Occipital lobe (tissue), 2 donors: ENCODE measurements around the gene TMEM185A. TPM values are rescaled to one million over a fixed set of nuclear protein-coding genes. Genes with fewer than 3 reads are reported as not detected.
"Not testable (repeated sequence)": the region's sequence is repeated elsewhere in the genome, so short reads cannot be mapped to it uniquely, and the experiment has no call there.

Source experiments
- DNase-seq: peaks from one replicate; lab custom pipeline; 2025; lab: John Stamatoyannopoulos, UW
- total RNA-seq: library from RNA; depleted of rRNA; stranded (reverse); fragments of >200 nt; gene quantifications from one replicate; pipeline ENCODE4 v1.2.3, GENCODE V29; 2014

The TMEM185A gene
- total RNA-seq, result 51.6 TPM

GRCh38 chrX:149631234-149632165, at the start of gene TMEM185A:
Gene TMEM185A (minus strand): TSS chrX:149631792. CDS start chrX:149631580, 212 bp downstream.
- peak; percentile 40 for DNase-seq

- no peak for DNase-seq
These were observed 49.6 kb upstream of the TMEM185A start for GRCh38 chrX:149681182-149681581.

GRCh38 chrX:149679164-149679678, 47.6 kb upstream of the TMEM185A start:
- DNase-seq, result not testable (repeated sequence)

- not testable (repeated sequence) for DNase-seq
These were observed 44.0 kb upstream of the TMEM185A start for GRCh38 chrX:149675554-149675953.

GRCh38 chrX:149675088-149675487, 43.5 kb upstream of the TMEM185A start:
- DNase-seq, result not testable (repeated sequence)

- not testable (repeated sequence) for DNase-seq
These were observed 29.0 kb upstream of the TMEM185A start for GRCh38 chrX:149660613-149661012.

GRCh38 chrX:149656260-149656884, 24.8 kb upstream of the TMEM185A start:
- not testable (repeated sequence) for DNase-seq

GRCh38 chrX:149652232-149652981, 20.8 kb upstream of the TMEM185A start:
- no peak for DNase-seq

- no peak for DNase-seq
These were observed 18.6 kb upstream of the TMEM185A start for GRCh38 chrX:149650162-149650561.

GRCh38 chrX:149648932-149649331, 17.3 kb upstream of the TMEM185A start:
- no peak for DNase-seq

- no peak for DNase-seq
These were observed 15.9 kb upstream of the TMEM185A start for GRCh38 chrX:149647505-149647904.

- no peak for DNase-seq
These were observed 11.9 kb upstream of the TMEM185A start for GRCh38 chrX:149643496-149643895.

- no peak for DNase-seq
These were observed 10.2 kb upstream of the TMEM185A start for GRCh38 chrX:149641835-149642234.

- no peak for DNase-seq
These were observed 9.8 kb upstream of the TMEM185A start for GRCh38 chrX:149641432-149641831.

- DNase-seq, result no peak
These were observed 8.0 kb upstream of the TMEM185A start for GRCh38 chrX:149639568-149639967.

- no peak for DNase-seq
These were observed 7.3 kb upstream of the TMEM185A start for GRCh38 chrX:149638860-149639259.

- no peak for DNase-seq
These were observed 1.9 kb upstream of the TMEM185A start for GRCh38 chrX:149633511-149633910.

- DNase-seq, result peak; percentile 1
These were observed 835 bp downstream of the TMEM185A start for GRCh38 chrX:149630681-149631233.

GRCh38 chrX:149629730-149630387, 1.7 kb downstream of the TMEM185A start:
- no peak for DNase-seq

- no peak for DNase-seq
These were observed 2.8 kb downstream of the TMEM185A start for GRCh38 chrX:149628768-149629167.

- DNase-seq, result no peak
These were observed 3.3 kb downstream of the TMEM185A start for GRCh38 chrX:149628280-149628679.
